Thyroid gland (tissue), 4 donors: ENCODE measurements around the gene COL1A2.

ENCODE experiments used
- POLR2A ChIP-seq, 2 donors: fragments of 450-650 bp; IDR thresholded peaks; one replicate each; pipeline ENCODE4 v1.6.1; 2017; ENCODE audit warnings: antibody characterized with exemption in 2 of 2, mild to moderate bottlenecking in 2 of 2, moderate library complexity in 1 of 2
- TF ChIP-seq, protein P1 (sequence below), 6 experiments: fragments of 200-600 bp in 3 of 6; fragments of 450-650 bp in 3 of 6; sonication (generic) in 3 of 6; IDR thresholded peaks; one replicate each; pipeline ENCODE4 v1.5.1; 2016 to 2019; ENCODE audit warnings: antibody characterized with exemption in 6 of 6, mild to moderate bottlenecking in 2 of 6, inconsistent platforms in 1 of 6, moderate library complexity in 1 of 6

DNA sequence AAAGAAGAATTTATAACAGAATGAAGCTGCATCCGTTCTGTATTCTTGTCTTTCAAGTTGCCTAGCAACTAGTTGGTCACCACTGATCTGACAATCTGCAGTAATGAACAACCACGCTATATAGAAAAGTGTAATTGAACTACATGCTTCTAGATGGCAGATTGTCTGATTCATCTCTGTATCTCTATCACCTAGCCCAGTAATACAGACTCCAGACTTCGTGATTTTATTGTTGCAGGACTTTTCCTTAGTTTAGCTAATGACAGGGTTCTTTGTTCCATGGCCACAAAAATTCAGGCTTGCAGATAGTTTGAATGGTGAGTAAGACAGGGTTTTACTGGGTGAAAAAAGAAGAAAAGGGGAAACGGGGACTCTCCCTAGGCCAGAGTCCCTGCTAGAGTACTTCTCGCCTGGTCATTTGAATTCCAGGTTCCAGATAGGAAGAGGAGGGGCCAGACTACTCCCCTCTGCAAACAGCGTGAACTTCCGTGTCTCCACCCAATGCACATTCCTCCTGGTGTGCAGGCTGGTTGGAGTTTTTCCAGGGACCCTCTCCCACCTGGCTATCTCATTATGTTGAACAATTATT is 45.9 kb downstream of the COL1A2 start:
- TF ChIP-seq, protein P1, sequence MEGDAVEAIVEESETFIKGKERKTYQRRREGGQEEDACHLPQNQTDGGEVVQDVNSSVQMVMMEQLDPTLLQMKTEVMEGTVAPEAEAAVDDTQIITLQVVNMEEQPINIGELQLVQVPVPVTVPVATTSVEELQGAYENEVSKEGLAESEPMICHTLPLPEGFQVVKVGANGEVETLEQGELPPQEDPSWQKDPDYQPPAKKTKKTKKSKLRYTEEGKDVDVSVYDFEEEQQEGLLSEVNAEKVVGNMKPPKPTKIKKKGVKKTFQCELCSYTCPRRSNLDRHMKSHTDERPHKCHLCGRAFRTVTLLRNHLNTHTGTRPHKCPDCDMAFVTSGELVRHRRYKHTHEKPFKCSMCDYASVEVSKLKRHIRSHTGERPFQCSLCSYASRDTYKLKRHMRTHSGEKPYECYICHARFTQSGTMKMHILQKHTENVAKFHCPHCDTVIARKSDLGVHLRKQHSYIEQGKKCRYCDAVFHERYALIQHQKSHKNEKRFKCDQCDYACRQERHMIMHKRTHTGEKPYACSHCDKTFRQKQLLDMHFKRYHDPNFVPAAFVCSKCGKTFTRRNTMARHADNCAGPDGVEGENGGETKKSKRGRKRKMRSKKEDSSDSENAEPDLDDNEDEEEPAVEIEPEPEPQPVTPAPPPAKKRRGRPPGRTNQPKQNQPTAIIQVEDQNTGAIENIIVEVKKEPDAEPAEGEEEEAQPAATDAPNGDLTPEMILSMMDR (IDR thresholded peaks at IDR 0.05) = no peak
- TF ChIP-seq POLR2A (IDR thresholded peaks at IDR 0.05) = no peak
